Measurements from ENCODE around the gene TPSAB1.

GRCh38 chr16:1257561-1258224, 17.2 kb downstream of the TPSAB1 start:
- TF ChIP-seq CTCF (conservative IDR thresholded peaks at IDR 0.05; ENCODE audit: low read depth, low read length) (no peak), EZH2 (IDR thresholded peaks at IDR 0.05; ENCODE audit: borderline replicate concordance, low read depth, low read length, poor library complexity, severe bottlenecking) (no peak)

Measured in A673 (cell line).